Measurements from ENCODE around the gene TOGARAM2. TPM values are rescaled to one million over a fixed set of nuclear protein-coding genes. Genes with fewer than 3 reads are reported as not detected.

The TOGARAM2 gene
- polyA plus RNA-seq, 1 donor (not counting 4 experiments of a cell fraction or from before 2014, with no cell fraction given): 0.10 TPM

DNA sequence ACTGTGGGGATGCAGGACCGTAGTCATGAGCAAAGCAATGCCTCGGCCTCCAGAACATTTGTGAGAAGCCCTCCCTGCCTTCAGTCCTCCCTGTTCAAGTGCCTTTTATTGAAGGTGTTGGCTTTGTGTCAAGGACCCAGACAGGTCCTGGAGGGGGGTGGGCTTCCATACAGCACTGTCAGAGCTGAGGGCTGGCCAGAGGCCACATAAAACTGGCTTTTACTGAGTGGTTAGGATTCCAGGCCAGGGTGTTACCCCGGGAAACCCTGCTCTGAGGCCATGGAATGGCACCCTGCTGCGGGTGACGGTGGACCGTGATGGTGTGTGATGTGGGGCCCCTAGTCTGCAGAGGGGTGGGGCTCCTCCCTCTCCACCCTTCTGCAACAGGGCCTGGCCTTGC lies 41.6 kb downstream of the TOGARAM2 start:
- H3K36me3 ChIP-seq (ENCODE audit: control insufficient read depth in 2 of 2, extremely low read depth in 1 of 2, insufficient read depth in 2 of 2, low read length in 2 of 2): no peaks in the 10 kb centered on the region
- H3K27ac ChIP-seq (ENCODE audit: control insufficient read depth, insufficient read depth, low read length): no peak overlapping the region
- H3K27me3 ChIP-seq (ENCODE audit: control insufficient read depth, extremely low read depth, insufficient read depth, low read length): no peaks in the 10 kb centered on the region
- H3K4me1 ChIP-seq (ENCODE audit: control insufficient read depth, extremely low read depth, insufficient read depth, low read length): no peaks in the 10 kb centered on the region
- H3K9ac ChIP-seq (ENCODE audit: control insufficient read depth, extremely low read depth, insufficient read depth, low read length): no peak overlapping the region
- H3K9me3 ChIP-seq (ENCODE audit: control insufficient read depth, low read depth, low read length): no peaks in the 10 kb centered on the region
- FAIRE-seq (no peak), DNase-seq (ENCODE audit: low read depth, low spot score) (no peak)
- no peak overlapping the region for H2AFZ ChIP-seq (ENCODE audit: control insufficient read depth, low read length)
- dilution Hi-C loops (cut with MboI; ENCODE audit: extremely low pct_ligation_motif_present, low sequenced_read_pairs): no loop called here
- H3K4me2 ChIP-seq (ENCODE audit: control insufficient read depth, extremely low read depth, insufficient read depth, low read depth, low read length): no peak overlapping the region
- no peak overlapping the region for H3K4me3 ChIP-seq (ENCODE audit: control insufficient read depth in 2 of 3, extremely low read depth in 1 of 3, insufficient read depth in 2 of 3, low read depth in 1 of 3, low read length in 3 of 3)
- no peaks in the 10 kb centered on the region for H3K79me2 ChIP-seq (ENCODE audit: control insufficient read depth, insufficient read depth, low read length)
- H3K9me1 ChIP-seq (ENCODE audit: control insufficient read depth, extremely low read depth, insufficient read depth, low read length): no peaks in the 10 kb centered on the region
- no peaks in the 10 kb centered on the region for H4K20me1 ChIP-seq (ENCODE audit: control insufficient read depth, extremely low read depth, insufficient read depth, low read length)
- TF ChIP-seq, protein P1, sequence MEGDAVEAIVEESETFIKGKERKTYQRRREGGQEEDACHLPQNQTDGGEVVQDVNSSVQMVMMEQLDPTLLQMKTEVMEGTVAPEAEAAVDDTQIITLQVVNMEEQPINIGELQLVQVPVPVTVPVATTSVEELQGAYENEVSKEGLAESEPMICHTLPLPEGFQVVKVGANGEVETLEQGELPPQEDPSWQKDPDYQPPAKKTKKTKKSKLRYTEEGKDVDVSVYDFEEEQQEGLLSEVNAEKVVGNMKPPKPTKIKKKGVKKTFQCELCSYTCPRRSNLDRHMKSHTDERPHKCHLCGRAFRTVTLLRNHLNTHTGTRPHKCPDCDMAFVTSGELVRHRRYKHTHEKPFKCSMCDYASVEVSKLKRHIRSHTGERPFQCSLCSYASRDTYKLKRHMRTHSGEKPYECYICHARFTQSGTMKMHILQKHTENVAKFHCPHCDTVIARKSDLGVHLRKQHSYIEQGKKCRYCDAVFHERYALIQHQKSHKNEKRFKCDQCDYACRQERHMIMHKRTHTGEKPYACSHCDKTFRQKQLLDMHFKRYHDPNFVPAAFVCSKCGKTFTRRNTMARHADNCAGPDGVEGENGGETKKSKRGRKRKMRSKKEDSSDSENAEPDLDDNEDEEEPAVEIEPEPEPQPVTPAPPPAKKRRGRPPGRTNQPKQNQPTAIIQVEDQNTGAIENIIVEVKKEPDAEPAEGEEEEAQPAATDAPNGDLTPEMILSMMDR (optimal IDR thresholded peaks at IDR 0.05 in 1 of 3, IDR thresholded peaks at IDR 0.05 in 1 of 3, conservative IDR thresholded peaks at IDR 0.05 in 1 of 3; ENCODE audit: extremely low read depth in 1 of 3, insufficient read depth in 2 of 3, low read length in 3 of 3): no peak
- TF ChIP-seq EZH2 (IDR thresholded peaks at IDR 0.05; ENCODE audit: low read length): no peak

DNA sequence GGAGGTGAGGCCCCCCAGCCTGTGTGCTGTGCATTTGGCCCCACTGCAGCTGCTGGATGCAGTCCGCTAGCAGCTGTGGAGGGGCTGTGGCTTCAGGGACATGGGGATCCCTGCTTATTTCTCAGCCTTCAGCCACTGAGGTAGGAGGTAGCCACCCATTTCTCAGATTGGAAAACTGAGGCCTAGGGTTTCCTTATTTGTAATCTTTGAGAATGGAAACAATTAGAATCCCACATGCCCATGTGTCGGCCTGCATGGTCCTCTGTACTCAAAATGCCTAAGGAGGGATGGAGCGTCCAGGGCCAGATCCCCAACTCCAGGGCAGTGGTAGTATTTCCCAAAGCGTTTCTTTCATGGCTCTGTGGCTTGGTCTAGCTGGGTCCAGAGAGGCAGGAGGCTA lies 42.1 kb downstream of the TOGARAM2 start:
- Histone ChIP-seq H2AFZ (ENCODE audit: control insufficient read depth, low read length) (no peak overlapping the region), H3K36me3 (ENCODE audit: control insufficient read depth in 2 of 2, extremely low read depth in 1 of 2, insufficient read depth in 2 of 2, low read length in 2 of 2) (no peaks in the 10 kb centered on the region), H3K27me3 (ENCODE audit: control insufficient read depth, extremely low read depth, insufficient read depth, low read length) (no peaks in the 10 kb centered on the region), H3K4me1 (ENCODE audit: control insufficient read depth, extremely low read depth, insufficient read depth, low read length) (no peaks in the 10 kb centered on the region), H3K4me2 (ENCODE audit: control insufficient read depth, extremely low read depth, insufficient read depth, low read depth, low read length) (no peak overlapping the region), H3K9me1 (ENCODE audit: control insufficient read depth, extremely low read depth, insufficient read depth, low read length) (no peaks in the 10 kb centered on the region), H3K9me3 (ENCODE audit: control insufficient read depth, low read depth, low read length) (no peaks in the 10 kb centered on the region), H3K4me3 (ENCODE audit: control insufficient read depth in 2 of 3, extremely low read depth in 1 of 3, insufficient read depth in 2 of 3, low read depth in 1 of 3, low read length in 3 of 3) (no peak overlapping the region), H3K79me2 (ENCODE audit: control insufficient read depth, insufficient read depth, low read length) (no peaks in the 10 kb centered on the region), H3K27ac (ENCODE audit: control insufficient read depth, insufficient read depth, low read length) (no peak overlapping the region), H3K9ac (ENCODE audit: control insufficient read depth, extremely low read depth, insufficient read depth, low read length) (no peak overlapping the region), H4K20me1 (ENCODE audit: control insufficient read depth, extremely low read depth, insufficient read depth, low read length) (no peaks in the 10 kb centered on the region)
- TF ChIP-seq, protein P1 (optimal IDR thresholded peaks at IDR 0.05 in 1 of 3, IDR thresholded peaks at IDR 0.05 in 1 of 3, conservative IDR thresholded peaks at IDR 0.05 in 1 of 3; ENCODE audit: extremely low read depth in 1 of 3, insufficient read depth in 2 of 3, low read length in 3 of 3): no peak
- no peak for TF ChIP-seq EZH2 (IDR thresholded peaks at IDR 0.05; ENCODE audit: low read length)
- FAIRE-seq (no peak), DNase-seq (ENCODE audit: low read depth, low spot score) (no peak)
- dilution Hi-C loops (cut with MboI; ENCODE audit: extremely low pct_ligation_motif_present, low sequenced_read_pairs): no loop called here

Data from keratinocyte (primary cell).